K562 (cell line): ENCODE data around the gene VIM. TPM values are rescaled to one million over a fixed set of nuclear protein-coding genes. Genes with fewer than 3 reads are reported as not detected.

Experiments used
- ATAC-seq: fragments of 200-7000 bp; cut with Tn5 transposase; 3 replicates; pipeline ENCODE4 v1.9.1; 2020; ENCODE audit warnings: moderate library complexity
- BruUV-seq: library from RNA; stranded (reverse); fragments of 400-500 nt; replicated peaks from 2 replicates; lab custom pipeline; 2021; lab: Mats Ljungman, UMichigan
- CTCF ChIA-PET: fragments of 300-600 bp; formaldehyde crosslinking; extraction: SDS; loops from one replicate; lab custom pipeline; 2021; ENCODE audit warnings: low intra/inter-chr PET ratio; lab: Yijun Ruan, JAX
- POLR2A ChIA-PET: fragments of 300-600, 350-650 bp; sonication (Branson Sonifier 250); formaldehyde crosslinking; extraction: SDS; loops from one replicate; lab custom pipeline; 2021; ENCODE audit warnings: antibody characterized with exemption, inconsistent platforms; lab: Yijun Ruan, JAX
- DNase-seq, 4 experiments: peaks; one replicate each; pipeline versions ENCODE4 v3.0.0 to v3.0.0-alpha.2; 2011 to 2018; ENCODE audit warnings: low spot score in 3 of 4, mixed read lengths in 3 of 4; ENCODE audit errors: extremely low read depth in 1 of 4
- FAIRE-seq: peaks from 2 replicates; lab custom pipeline; 2011; peaks lifted over from hg19 to GRCh38; lab: Jason Lieb, UNC
- H2AFZ ChIP-seq: 2 replicates; pipeline ENCODE4 v1.6.0; 2011; ENCODE audit warnings: low read depth, low read length, control low read depth, inconsistent platforms
- H3K27ac ChIP-seq: fragments of 200-600 bp; 3 replicates; pipeline ENCODE4 v1.8.0; 2011; ENCODE audit warnings: low read depth, mild to moderate bottlenecking, control low read depth, inconsistent platforms, low read length, moderate library complexity, mixed read lengths; ENCODE audit errors: extremely low read depth
- H3K27me3 ChIP-seq, 2 experiments: fragments of 300-600 bp in 1 of 2; 2 replicates in 1 of 2; 3 replicates in 1 of 2; pipeline versions ENCODE4 v1.6.0 to v1.8.0; 2011; ENCODE audit warnings: inconsistent platforms in 2 of 2, low read length in 2 of 2, mild to moderate bottlenecking in 1 of 2, mixed read lengths in 1 of 2, moderate library complexity in 1 of 2; ENCODE audit not compliant: control insufficient read depth in 2 of 2, insufficient read depth in 2 of 2
- H3K36me3 ChIP-seq: fragments of 300-600 bp; 3 replicates; pipeline ENCODE4 v1.8.0; 2011; ENCODE audit warnings: mild to moderate bottlenecking, low read length, inconsistent platforms; ENCODE audit not compliant: control insufficient read depth, insufficient read depth
- H3K4me1 ChIP-seq, 2 experiments: fragments of 200-600 bp in 1 of 2; replicated peaks in 1 of 2; 2 replicates in 1 of 2; 3 replicates in 1 of 2; pipeline versions ENCODE4 v1.5.1 to v1.8.0; 2011; ENCODE audit warnings: inconsistent platforms in 2 of 2, low read length in 2 of 2, mild to moderate bottlenecking in 1 of 2, mixed read lengths in 1 of 2, moderate library complexity in 1 of 2; ENCODE audit not compliant: control insufficient read depth in 2 of 2, insufficient read depth in 2 of 2
- H3K4me2 ChIP-seq: 2 replicates; pipeline ENCODE4 v1.6.1; 2011; ENCODE audit warnings: low read length, control low read depth, inconsistent platforms, mixed read lengths; ENCODE audit not compliant: insufficient read depth
- H3K4me3 ChIP-seq: fragments of 200-600 bp; sonication (generic), shearing (Covaris generic); 2 replicates; pipeline ENCODE4 v1.5.1; 2016; ENCODE audit warnings: control low read depth, inconsistent platforms
- H3K79me2 ChIP-seq: fragments of 200-600 bp; 3 replicates; pipeline ENCODE4 v1.8.0; 2011; ENCODE audit warnings: low read length, inconsistent platforms; ENCODE audit not compliant: control insufficient read depth, insufficient read depth
- H3K9ac ChIP-seq, 2 experiments: 2 replicates each; pipeline versions ENCODE4 v1.6.0 to v1.6.1; 2011; ENCODE audit warnings: low read depth in 2 of 2, low read length in 2 of 2, control low read depth in 1 of 2, inconsistent platforms in 1 of 2, mild to moderate bottlenecking in 1 of 2, mixed read lengths in 1 of 2; ENCODE audit not compliant: insufficient read depth in 1 of 2
- H3K9me1 ChIP-seq: one replicate; pipeline ENCODE4 v1.6.0; 2011; ENCODE audit warnings: inconsistent platforms, mild to moderate bottlenecking, low read length, moderate library complexity; ENCODE audit not compliant: control insufficient read depth, insufficient read depth
- H3K9me3 ChIP-seq: replicated peaks from 2 replicates; pipeline ENCODE4 v1.5.1; 2011; ENCODE audit warnings: low read depth, low read length, inconsistent platforms; ENCODE audit not compliant: control insufficient read depth, insufficient read depth
- H4K20me1 ChIP-seq: replicated peaks from 2 replicates; pipeline ENCODE4 v1.6.1; 2011; ENCODE audit warnings: low read length, inconsistent platforms, mixed read lengths; ENCODE audit not compliant: control insufficient read depth, insufficient read depth
- CTCF ChIP-seq, 3 experiments: IDR thresholded peaks in 2 of 3; conservative IDR thresholded peaks in 1 of 3; 2 replicates each; pipeline ENCODE4 v1.5.1; 2011 to 2012; ENCODE audit warnings: low read length in 3 of 3, mild to moderate bottlenecking in 3 of 3, control low read depth in 2 of 3, improper control_type of control experiment in 1 of 3, inconsistent platforms in 1 of 3, low read depth in 1 of 3, mixed read lengths in 1 of 3, moderate library complexity in 1 of 3; ENCODE audit not compliant: insufficient read depth in 2 of 3
- POLR2A ChIP-seq: fragments of 450-650 bp; conservative IDR thresholded peaks from 2 replicates; pipeline ENCODE4 v1.6.1; 2016
- RAD21 ChIP-seq, 2 experiments: fragments of 250-450 bp in 1 of 2; fragments of 450-650 bp in 1 of 2; sonication (Bioruptor Pico) in 1 of 2; formaldehyde crosslinking in 1 of 2; IDR thresholded peaks in 1 of 2; conservative IDR thresholded peaks in 1 of 2; 2 replicates each; pipeline versions ENCODE4 v1.4.0 to v1.8.0; 2020 to 2022; ENCODE audit warnings: mild to moderate bottlenecking in 2 of 2, moderate library complexity in 1 of 2
- ZNF184 ChIP-seq: sonication (generic); formaldehyde crosslinking; IDR thresholded peaks from 2 replicates; pipeline ENCODE4 v1.5.0; 2020; ENCODE audit warnings: missing genetic modification reagents
- WGBS: fragments of 100-300 bp; shearing (Covaris generic); methylation state at CpG from one replicate; pipeline ENCODE4 v1.1.6; 2016; ENCODE audit warnings: low coverage, mixed read lengths; ENCODE audit not compliant: insufficient coverage; ENCODE audit errors: missing lambda C conversion rate; 5-methylcytosine and 5-hydroxymethylcytosine counted together
- in situ Hi-C: fragments of 300-500 bp; cut with MboI; formaldehyde crosslinking; loops from 4 replicates; pipeline ENCODE4 v1.15.0; 2018; ENCODE audit warnings: inconsistent platforms, mixed read lengths
- intact Hi-C: fragments of 100-400 bp; cut with micrococcal nuclease; formaldehyde crosslinking; loops from 2 replicates; pipeline ENCODE4 v1.14.2; 2022
- polyA plus RNA-seq, 8 experiments: library from polyadenylated mRNA; depleted of rRNA in 4 of 8; stranded (reverse) in 5 of 8; unstranded in 3 of 8; fragments of >200 nt; fragmentation: Nextera tagmentation in 2 of 8; fragmentation: Illumina TruSeq in 1 of 8; extraction: Ambion mirVana in 2 of 8; extraction: Trizol in 1 of 8; gene quantifications; 2 replicates each; pipeline versions ENCODE4 v1.2.1 to v1.2.3, GENCODE V29; 2011 to 2014; ENCODE audit warnings: inconsistent platforms in 1 of 8, missing spikeins in 1 of 8
- total RNA-seq, 7 experiments: library from RNA; depleted of rRNA in 6 of 7; stranded (reverse); fragments of >200 nt in 6 of 7; fragmentation: Illumina TruSeq in 2 of 7; extraction: Trizol in 2 of 7; gene quantifications; 2 replicates each; pipeline versions ENCODE4 v1.2.1 to v1.2.3, GENCODE V29; 2011 to 2021; ENCODE audit warnings: low replicate concordance in 1 of 7
- TF ChIP-seq, protein P1 (sequence below), 2 experiments: fragments of 450-650 bp; formaldehyde crosslinking in 1 of 2; IDR thresholded peaks; 2 replicates each; pipeline versions ENCODE4 v1.4.0 to v1.6.1; 2014 to 2020; ENCODE audit warnings: mild to moderate bottlenecking in 2 of 2, borderline replicate concordance in 1 of 2, low read depth in 1 of 2

VIM gene
- total and polyA plus RNA-seq, 9 of the 15 experiments (the other 6 are each of a cell fraction or from before 2014, with no cell fraction given), result 86.0 to 621 (median 383) TPM

DNA sequence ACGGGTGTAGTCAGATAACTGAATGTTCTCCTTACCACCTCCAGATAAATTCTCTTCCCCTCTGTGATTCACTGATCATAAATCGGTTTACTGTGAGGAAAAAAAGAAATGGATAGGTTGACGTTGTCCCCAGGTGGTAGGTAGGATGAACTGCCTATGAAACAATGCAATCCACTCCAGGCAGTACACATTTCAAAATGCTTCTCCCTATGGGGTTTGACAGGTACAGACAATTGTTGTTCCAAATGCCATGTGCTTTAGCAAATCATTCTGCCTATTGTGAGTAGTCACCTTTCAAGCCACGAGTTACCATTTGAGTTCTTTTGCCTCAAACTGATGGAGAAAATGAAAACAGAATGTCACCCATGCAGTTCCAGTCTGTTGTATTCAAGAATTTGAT, 21.8 kb downstream of the VIM start:
- H3K79me2 ChIP-seq, result no peaks in the 10 kb centered on the region
- ChIA-PET POLR2A (no interaction called here), CTCF (no interaction called here)
- H3K27ac ChIP-seq, result no peak overlapping the region
- no peaks in the 10 kb centered on the region for H3K27me3 ChIP-seq
- no peaks in the 10 kb centered on the region for H3K9me1 ChIP-seq
- no peak overlapping the region for H3K4me2 ChIP-seq
- FAIRE-seq, result no peak
- ATAC-seq, result peak; percentile 72
- peaks cover 20% of the 10 kb centered on the region for H3K9me3 ChIP-seq
- no peak overlapping the region for H3K4me3 ChIP-seq
- H3K4me1 ChIP-seq, result peaks cover 0 to 3% of the 10 kb centered on the region in 2 experiments; a peak in 2 of 5 replicates
- intact Hi-C loops (no loop called here), in situ Hi-C loops (loop anchor here (10.0 kb wide), 1 partner anchor 1365 kb away; no protein-coding TSS in a partner anchor)
- H2AFZ ChIP-seq, result no peak overlapping the region
- no peak overlapping the region for H3K9ac ChIP-seq
- H3K36me3 ChIP-seq, result no peaks in the 10 kb centered on the region
- peak in 3 of 4 experiments; percentile 20 to 22 (median 21) for DNase-seq
- WGBS, result 15% methylated on average over 4 of the region's 4 CpGs
- BruUV-seq, result no TSS peak
- no peaks in the 10 kb centered on the region for H4K20me1 ChIP-seq
- TF ChIP-seq, protein P1, sequence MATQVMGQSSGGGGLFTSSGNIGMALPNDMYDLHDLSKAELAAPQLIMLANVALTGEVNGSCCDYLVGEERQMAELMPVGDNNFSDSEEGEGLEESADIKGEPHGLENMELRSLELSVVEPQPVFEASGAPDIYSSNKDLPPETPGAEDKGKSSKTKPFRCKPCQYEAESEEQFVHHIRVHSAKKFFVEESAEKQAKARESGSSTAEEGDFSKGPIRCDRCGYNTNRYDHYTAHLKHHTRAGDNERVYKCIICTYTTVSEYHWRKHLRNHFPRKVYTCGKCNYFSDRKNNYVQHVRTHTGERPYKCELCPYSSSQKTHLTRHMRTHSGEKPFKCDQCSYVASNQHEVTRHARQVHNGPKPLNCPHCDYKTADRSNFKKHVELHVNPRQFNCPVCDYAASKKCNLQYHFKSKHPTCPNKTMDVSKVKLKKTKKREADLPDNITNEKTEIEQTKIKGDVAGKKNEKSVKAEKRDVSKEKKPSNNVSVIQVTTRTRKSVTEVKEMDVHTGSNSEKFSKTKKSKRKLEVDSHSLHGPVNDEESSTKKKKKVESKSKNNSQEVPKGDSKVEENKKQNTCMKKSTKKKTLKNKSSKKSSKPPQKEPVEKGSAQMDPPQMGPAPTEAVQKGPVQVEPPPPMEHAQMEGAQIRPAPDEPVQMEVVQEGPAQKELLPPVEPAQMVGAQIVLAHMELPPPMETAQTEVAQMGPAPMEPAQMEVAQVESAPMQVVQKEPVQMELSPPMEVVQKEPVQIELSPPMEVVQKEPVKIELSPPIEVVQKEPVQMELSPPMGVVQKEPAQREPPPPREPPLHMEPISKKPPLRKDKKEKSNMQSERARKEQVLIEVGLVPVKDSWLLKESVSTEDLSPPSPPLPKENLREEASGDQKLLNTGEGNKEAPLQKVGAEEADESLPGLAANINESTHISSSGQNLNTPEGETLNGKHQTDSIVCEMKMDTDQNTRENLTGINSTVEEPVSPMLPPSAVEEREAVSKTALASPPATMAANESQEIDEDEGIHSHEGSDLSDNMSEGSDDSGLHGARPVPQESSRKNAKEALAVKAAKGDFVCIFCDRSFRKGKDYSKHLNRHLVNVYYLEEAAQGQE (IDR thresholded peaks at IDR 0.05; ENCODE audit: borderline replicate concordance), result peak; percentile 71; the same call in 1 of the 2 replicates
- TF ChIP-seq, protein P1 (CRISPR knock-in tag; IDR thresholded peaks at IDR 0.05; ENCODE audit: low read depth), result no peak
- peak; percentile 31 to 76; a peak in 3 of 4 replicates for TF ChIP-seq RAD21 (CRISPR knock-in tag; conservative IDR thresholded peaks at IDR 0.05 in 1 of 2, IDR thresholded peaks at IDR 0.05 in 1 of 2)
- TF ChIP-seq CTCF (IDR thresholded peaks at IDR 0.05 in 2 of 3, conservative IDR thresholded peaks at IDR 0.05 in 1 of 3; ENCODE audit: insufficient read depth in 2 of 3, low read depth in 1 of 3, low read length in 3 of 3), result peak; percentile 29 to 45 (median 33); a peak in 3 of 6 replicates
- TF ChIP-seq POLR2A, result no peak
- no peak for TF ChIP-seq ZNF184 (CRISPR knock-in tag)
